Ramos (cell line): ENCODE measurements around the gene ATXN1.
"Not testable (repeated sequence)": the region's sequence is repeated elsewhere in the genome, so short reads cannot be mapped to it uniquely, and the experiment has no call there.

ENCODE experiments used
- in situ Hi-C: fragments of 300-500 bp; cut with MboI; formaldehyde crosslinking; loops from one replicate; pipeline ENCODE4 v1.14.3; 2022; ENCODE audit warnings: low sequenced_read_pairs; ENCODE audit not compliant: unreplicated experiment

ATXN1 gene

GRCh38 chr6:16760516-16761470, at the start of gene ATXN1:
Gene ATXN1, minus strand, starts transcription at chr6:16761460.
- in situ Hi-C loops = no loop called here

DNA sequence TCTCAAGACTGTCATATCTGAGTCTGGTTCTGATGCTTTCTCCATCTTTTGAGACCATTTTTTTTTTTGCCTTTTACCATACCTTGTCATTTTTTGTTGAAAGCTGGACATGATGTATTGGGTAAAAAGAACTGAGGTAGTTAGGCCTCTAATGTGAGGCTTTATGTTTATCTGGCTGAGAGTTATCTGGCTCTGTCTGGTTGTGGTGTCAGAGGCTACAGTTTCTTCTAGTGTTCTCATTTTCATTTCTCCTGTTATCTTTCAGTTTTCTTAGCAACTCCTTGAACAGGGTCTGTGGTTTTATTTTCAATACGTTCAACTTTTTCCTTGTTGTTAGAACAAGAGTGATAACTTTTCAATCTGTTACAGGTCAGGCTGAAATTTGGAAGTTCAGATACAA, 49.2 kb upstream of the ATXN1 start:
- in situ Hi-C loops = no loop called here

DNA sequence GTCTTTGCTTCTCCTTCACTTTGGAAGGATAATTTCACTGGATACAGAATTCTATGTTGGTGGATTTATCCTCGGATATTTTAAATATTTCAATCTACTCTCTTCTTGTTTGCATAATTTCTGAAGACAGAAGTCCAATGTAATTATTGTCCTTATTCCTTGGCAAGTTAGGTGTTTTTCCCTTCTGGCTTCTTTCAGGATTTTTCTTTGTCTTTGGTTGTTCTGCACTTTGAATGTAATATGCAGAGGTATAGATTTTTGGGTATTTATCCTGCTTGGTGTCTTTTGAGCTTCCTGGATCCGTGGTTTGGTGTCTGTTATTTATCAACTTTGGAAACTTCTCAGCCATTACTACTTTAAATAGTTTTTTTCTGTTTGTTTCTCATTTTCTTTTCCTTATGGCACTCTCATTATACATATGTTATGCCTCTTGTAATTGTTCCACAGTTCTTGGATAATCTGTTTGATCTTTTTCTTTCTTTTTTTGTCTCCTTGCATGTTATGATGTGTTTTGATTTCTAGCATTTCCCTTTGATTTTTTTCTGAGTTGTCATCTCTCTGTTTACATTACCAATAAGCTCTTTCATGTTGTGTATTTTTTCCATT, 48.6 kb upstream of the ATXN1 start:
- in situ Hi-C loops = no loop called here

- in situ Hi-C loops = no loop called here
Measured at GRCh38 chr6:16807956-16808355, 46.7 kb upstream of the ATXN1 start.

- in situ Hi-C loops = no loop called here
Measured at GRCh38 chr6:16806363-16806762, 45.1 kb upstream of the ATXN1 start.

DNA sequence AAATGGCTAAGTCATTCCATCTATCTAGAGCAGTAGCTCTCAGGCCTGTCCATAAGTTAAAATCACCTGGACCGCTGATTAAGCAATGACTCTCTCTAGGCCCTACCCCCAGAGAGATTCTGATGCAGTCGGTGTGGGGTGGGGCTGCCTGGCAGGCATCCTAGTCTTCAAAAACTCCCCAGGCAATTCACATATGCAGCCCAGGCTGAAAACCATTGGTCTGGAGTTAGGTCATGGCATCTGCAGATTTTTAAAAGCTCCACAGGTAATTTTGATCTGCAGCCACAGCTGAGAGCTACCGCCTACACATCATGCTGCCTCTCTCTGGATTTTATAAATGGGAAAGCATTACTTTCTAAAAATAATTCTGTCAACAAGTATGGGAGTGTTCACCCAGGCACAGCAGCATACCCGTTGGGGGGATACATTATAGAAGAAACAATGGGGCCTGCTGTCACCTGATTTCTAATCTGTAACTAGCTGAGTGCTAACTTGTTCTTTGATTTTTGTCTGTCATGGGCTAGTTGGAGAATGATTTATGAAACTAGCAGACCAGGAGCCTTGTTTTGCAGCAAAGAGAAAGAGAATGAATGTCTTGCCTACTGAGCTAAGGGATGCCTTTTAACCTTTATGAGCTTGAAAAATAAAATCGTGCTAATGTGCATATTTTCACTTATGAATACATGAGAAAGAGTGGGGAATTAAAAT, 44.1 kb upstream of the ATXN1 start:
- in situ Hi-C loops = no loop called here

DNA sequence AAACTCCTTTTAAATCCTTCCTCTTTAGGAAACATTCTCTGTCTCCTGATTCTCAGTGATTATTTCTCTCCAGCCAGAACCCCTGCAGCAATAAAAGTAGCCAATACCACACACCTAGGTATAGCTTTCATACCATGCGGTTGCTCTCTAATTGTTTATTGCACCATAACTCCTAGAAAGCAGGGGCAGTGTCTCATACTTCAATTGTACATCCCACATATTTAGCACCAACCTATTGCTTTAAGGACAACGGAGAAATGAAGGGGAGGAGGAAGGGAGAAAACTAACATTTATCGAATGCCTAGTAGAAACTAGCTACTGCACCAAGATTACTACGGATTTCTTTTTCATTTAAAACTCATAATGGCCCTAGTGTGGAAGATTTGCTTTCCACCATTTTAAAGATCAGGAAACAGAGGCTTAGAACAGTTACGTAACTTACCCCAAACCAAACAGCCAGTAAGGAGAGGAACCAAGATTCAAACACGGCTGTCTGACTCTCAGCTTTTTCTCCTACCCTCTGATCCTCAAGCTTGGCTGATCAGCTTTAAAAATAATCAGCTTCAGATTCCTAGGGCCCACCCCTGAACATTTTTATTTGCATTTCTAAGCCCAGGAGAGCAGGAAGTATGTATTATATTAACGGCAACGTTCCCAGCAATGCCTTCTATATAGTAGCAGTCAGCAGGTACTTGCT, 43.4 kb upstream of the ATXN1 start:
- in situ Hi-C loops = no loop called here

DNA sequence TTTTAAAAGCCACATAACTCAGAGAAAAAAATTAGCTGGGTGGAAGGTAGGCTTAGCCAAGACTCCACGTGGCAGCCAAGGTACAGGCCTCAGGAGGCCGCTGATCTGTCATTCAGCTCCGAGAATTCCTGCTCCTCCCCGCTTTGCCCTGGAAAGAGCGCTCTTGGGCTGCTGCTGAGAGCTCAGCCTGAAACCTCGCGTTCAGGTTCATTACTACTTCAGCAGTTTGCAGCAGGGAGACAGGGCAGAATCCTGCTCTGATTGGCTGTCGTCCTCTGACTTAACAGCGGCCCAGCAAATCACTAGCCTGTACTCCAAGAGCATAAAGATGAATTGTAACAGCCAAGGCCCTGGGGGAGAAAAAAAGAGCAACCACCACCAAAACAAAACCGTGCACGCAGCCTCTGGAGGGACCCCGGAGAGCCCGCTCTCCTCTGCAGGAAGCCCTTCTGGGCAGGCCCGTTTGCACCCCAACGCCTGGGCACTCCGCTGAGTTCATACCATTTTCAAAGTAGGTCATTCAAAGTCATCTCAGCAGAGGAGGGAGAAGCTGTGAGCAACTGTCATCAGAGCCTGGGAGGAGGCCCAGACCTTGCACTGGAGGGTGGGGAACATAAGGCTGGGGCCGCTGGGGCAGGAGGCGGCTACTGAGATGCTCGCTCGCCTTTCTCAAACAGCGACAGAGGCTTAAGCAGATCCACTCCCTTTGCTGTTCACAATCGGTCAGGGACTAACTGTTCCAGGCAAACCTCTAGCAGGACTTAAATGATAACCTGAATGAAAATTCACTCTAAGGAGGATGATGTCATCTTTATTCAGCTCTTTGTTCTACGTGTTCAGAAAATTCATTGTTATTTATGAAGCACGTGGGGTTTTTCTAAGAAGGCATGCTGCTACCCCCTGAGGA, 42.3 kb upstream of the ATXN1 start:
- in situ Hi-C loops = no loop called here

- in situ Hi-C loops = no loop called here
Measured at GRCh38 chr6:16802071-16802470, 40.8 kb upstream of the ATXN1 start.

DNA sequence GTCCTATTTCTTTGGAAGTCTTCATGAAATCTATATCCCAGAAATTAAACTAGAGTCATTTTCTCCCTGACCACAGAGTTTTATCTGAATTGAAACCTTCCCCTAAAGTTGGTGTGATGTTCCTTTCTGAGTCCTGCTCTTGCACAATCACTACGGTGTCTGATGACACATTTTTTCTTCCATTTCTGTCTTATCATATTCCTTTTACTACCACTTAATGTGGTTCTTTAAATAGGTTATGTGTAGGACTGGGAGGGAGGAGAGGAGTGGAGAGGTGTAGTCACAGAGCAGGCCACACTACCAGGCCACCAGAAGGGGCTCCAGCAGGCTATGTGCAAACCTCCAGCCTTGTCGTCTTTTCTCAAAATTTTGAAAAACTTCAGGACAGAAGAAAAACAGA, 39.7 kb upstream of the ATXN1 start:
- in situ Hi-C loops = no loop called here

DNA sequence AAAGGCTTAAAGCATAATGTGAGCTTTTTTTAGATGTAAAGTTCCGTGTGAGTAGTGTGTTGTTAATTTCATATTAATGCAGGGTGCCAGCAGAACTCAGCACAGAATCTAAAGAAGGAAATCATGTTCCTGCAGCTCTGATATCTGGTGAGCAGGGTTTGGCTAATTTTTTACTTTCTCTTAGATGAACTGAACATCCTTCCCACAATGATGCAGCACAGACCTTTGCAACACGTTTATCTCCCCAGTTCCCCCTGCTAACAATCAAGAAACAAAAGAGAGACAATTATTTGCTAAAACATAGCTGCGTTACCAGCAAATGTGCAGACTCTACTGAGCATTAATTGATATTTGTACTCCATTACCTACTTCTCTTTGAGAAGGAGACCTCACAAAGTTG, 39.1 kb upstream of the ATXN1 start:
- in situ Hi-C loops = no loop called here

- in situ Hi-C loops = no loop called here
Measured at GRCh38 chr6:16799279-16800193, 38.3 kb upstream of the ATXN1 start.

DNA sequence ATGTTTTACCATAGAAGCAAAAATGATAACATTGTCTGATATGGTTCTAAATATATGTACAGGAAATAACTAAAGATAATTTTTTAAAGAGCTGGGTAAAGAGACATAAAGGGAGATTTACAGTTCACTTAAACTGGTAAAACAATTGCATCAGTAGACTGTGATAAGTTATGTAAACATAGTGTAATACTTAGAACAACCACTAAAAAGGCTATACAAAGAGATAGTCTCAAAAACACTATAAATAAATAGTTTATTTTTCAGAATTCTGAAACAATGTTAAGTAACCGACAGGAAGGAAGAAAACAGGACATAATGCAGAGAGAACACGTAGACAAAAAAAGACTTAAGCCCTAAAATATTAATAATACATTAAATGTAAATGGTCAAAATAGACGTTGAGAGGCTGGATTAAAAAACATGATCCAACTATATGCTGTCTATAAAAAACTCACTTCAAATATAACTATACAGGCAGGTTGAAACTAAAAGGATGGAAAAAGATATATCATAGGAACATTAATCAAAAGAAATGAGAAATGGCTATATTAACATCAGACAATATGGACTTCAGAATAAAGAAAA, 32.7 kb upstream of the ATXN1 start:
- in situ Hi-C loops = no loop called here

GRCh38 chr6:16789329-16790038, 28.2 kb upstream of the ATXN1 start:
- in situ Hi-C loops = no loop called here

DNA sequence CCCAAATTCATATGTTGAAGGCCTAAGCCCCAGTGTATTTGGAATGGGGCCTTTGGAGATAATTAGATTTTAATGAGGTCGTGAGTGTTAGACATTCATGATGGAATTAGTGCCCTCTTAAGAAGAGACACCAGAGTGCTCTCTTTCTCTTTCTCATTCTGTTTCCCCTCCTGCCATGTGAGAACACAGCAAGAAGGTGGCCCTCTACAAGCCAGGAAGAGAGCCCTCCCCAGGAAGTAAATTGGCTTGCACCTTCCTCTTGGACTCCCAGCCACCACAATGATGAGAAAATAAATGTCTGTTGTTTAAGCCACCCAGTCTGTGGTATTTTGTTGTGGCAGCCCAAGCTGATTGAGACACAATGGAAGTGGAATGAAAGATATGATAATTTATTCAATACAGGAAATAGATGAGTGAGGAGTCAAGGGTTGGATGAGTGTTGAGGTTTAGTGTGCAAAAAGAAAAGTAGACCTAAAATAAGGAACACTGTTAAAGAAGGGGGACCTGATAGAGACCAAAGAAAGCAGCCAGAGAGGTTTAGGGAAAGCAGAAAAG, 25.9 kb upstream of the ATXN1 start:
- in situ Hi-C loops = no loop called here

DNA sequence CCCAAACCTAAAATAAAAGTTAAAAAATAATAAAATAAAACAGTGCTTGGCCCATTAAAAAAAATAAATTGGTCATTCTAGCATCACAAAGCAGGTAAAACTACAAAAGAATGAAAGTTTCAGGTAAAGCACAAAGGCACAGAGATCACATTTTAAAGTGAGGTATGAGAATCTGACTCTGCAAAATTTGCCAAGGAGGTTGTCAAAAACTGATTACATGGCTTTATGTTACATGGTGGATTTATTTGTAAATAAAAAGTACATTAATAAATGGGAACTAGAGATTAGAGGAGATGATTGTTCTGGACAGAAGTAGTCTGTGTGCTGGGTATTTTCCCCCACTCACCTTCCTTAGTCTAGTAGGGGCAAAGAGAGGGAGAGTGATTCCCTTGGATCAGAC, 24.2 kb upstream of the ATXN1 start:
- in situ Hi-C loops = no loop called here

DNA sequence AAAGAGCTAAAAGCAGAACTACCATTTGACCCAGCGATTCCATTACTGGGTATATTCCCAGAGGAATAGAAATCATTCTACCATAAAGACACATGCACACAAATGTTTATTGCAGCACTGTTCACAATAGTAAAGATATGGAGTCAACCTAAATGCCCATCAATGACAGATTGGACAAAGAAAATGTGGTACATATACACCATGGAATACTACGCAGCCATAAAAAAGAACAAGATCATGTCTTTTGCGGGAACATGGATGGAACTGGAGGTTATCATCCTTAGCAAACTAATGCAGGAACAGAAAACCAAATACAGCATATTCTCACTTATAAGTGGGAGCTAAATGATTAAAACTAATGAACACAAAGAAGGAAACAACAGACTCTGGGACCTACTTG, 23.7 kb upstream of the ATXN1 start:
- in situ Hi-C loops = not testable (repeated sequence)
